ENCODE data around the gene C19orf12. TPM values are rescaled to one million over a fixed set of nuclear protein-coding genes. Genes with fewer than 3 reads are reported as not detected.

Gene C19orf12
- total and polyA plus RNA-seq, 2 of the 4 experiments (the other 2 are of a cell fraction) = 16.3 to 24.0 TPM

- intact Hi-C loops (cut with micrococcal nuclease) = no loop called here
- in situ Hi-C loops (cut with MboI; ENCODE audit: low sequenced_read_pairs) = no loop called here
- dilution Hi-C loops (cut with HindIII; ENCODE audit: low sequenced_read_pairs, unreplicated experiment) = no loop called here
- no peak overlapping the region; the same call in 1 of the 2 replicates for H3K27ac ChIP-seq (ENCODE audit: insufficient read depth, low read length)
- no peak overlapping the region for H3K4me2 ChIP-seq (ENCODE audit: low read depth, low read length)
- no peak overlapping the region for H4K8ac ChIP-seq (ENCODE audit: low read depth in 2 of 2, low read length in 2 of 2)
- H4K20me1 ChIP-seq (ENCODE audit: insufficient read depth, low read length) = no peaks in the 10 kb centered on the region
- peaks cover 12% of the 10 kb centered on the region for H3K4me1 ChIP-seq (ENCODE audit: control insufficient read depth, insufficient read depth, low read length)
- H3K36me3 ChIP-seq (ENCODE audit: control insufficient read depth, insufficient read depth, low read length) = no peaks in the 10 kb centered on the region
- H4K5ac ChIP-seq (ENCODE audit: low read depth, low read length) = no peak overlapping the region
- no peak for TF ChIP-seq CHD1 (IDR thresholded peaks at IDR 0.05; ENCODE audit: low read depth, low read length)
- TF ChIP-seq BHLHE40 (IDR thresholded peaks at IDR 0.05; ENCODE audit: low read depth, low read length) = no peak
- no peak overlapping the region for H3K4me3 ChIP-seq (ENCODE audit: insufficient read depth, low read depth, low read length)
- no peaks in the 10 kb centered on the region for H3K79me1 ChIP-seq (ENCODE audit: low read depth in 1 of 2, low read length in 2 of 2)
- no peak overlapping the region for H2AK5ac ChIP-seq (ENCODE audit: low read depth, low read length)
- no peak overlapping the region for H4K91ac ChIP-seq (ENCODE audit: insufficient read depth, low read depth, low read length)
- H3K18ac ChIP-seq (ENCODE audit: low read depth, low read length) = no peak overlapping the region
- BruUV-seq (replicated peaks) = no TSS peak
- peaks cover 5% of the 10 kb centered on the region for H3K9me1 ChIP-seq (ENCODE audit: insufficient read depth, low read length)
- H3K56ac ChIP-seq (ENCODE audit: extremely low read depth, insufficient read depth, low read length) = no peak overlapping the region
- no peak overlapping the region for H3K9ac ChIP-seq (ENCODE audit: low read depth, low read length)
- ChIA-PET POLR2A (ENCODE audit: unreplicated experiment) (interaction anchor here (0.6 kb wide), 1 partner anchor 44 kb away, joined by 3 read pairs; no protein-coding TSS in a partner anchor), CTCF (no interaction called here)
- H2BK120ac ChIP-seq (ENCODE audit: low read depth, low read length) = no peak overlapping the region
- no peak overlapping the region for H2BK20ac ChIP-seq (ENCODE audit: low read depth, low read length)
- no peak for ATAC-seq (ENCODE audit: low read depth)
- DNase-seq = peak; percentile 38
- no peak overlapping the region for H3K14ac ChIP-seq (replicated peaks; ENCODE audit: low read depth, low read length)
- H3K4ac ChIP-seq (ENCODE audit: low read depth, low read length) = no peak overlapping the region
- H2BK15ac ChIP-seq (ENCODE audit: low read depth, low read length) = no peak overlapping the region
- H3K9me3 ChIP-seq (ENCODE audit: control insufficient read depth, insufficient read depth, low read length) = no peaks in the 10 kb centered on the region
- H2AFZ ChIP-seq (replicated peaks; ENCODE audit: low read length, poor library complexity) = no peak overlapping the region
- H3K23ac ChIP-seq (ENCODE audit: low read depth, low read length) = no peak overlapping the region
- H3K27me3 ChIP-seq (ENCODE audit: control insufficient read depth, insufficient read depth, low read length) = peaks cover 4% of the 10 kb centered on the region; the same call in 1 of the 2 replicates
- no CpG with 5 or more reads among the region's 5 CpGs for WGBS, 2 experiments (ENCODE audit: extremely low coverage in 2 of 2, insufficient read length in 1 of 2)
- H2BK5ac ChIP-seq (ENCODE audit: low read depth, low read length, poor library complexity, severe bottlenecking) = no peak overlapping the region
- no peak overlapping the region for H2AK9ac ChIP-seq (replicated peaks; ENCODE audit: low read depth, low read length, poor library complexity)
These were observed 56.7 kb downstream of the C19orf12 start for GRCh38 chr19:29658221-29658991.
